Measurements from ENCODE around the gene SDR9C7. TPM values are rescaled to one million over a fixed set of nuclear protein-coding genes. Genes with fewer than 3 reads are reported as not detected.
"Not testable (repeated sequence)": the region's sequence is repeated elsewhere in the genome, so short reads cannot be mapped to it uniquely, and the experiment has no call there.

SDR9C7 gene
- total and polyA plus RNA-seq, 5 donors, result 0.05 to 0.12 (median 0.11) TPM; not detected in 2

- 75% methylated on average over 5 of the region's 5 CpGs for WGBS
- intact Hi-C loops (cut with DNase I), result no loop called here
- no peak for ATAC-seq
These were observed 2.1 kb downstream of the SDR9C7 start for GRCh38 chr12:56932146-56932545.

DNA sequence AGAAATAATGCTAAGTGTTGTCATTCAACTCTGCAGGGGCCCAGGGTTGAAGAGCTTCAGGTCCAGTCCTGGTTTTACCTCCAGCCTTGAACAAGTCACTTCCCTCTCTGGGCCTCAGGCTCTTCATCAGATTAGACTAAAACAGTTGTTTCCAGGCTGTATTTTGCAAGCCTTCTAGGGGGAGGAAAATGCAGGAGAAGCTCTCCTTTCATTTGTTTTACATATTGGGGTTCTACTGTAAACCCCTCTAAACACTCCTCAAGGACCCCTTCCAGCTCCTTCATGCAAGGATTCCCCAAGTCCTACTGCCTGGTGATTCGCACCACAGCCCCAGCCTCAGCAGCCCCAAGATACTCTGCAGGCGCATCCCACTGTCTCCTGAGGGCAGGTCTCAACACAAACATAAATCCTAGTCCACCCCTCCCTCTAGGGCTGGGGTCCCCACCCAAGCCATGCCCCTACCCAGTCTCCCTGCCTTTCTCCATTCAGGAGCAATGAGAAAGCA is 2.7 kb downstream of the SDR9C7 start:
- no peaks in the 10 kb centered on the region for H3K9me3 ChIP-seq (ENCODE audit: control insufficient read depth, low read length)
- no peak overlapping the region for H3K4me3 ChIP-seq (ENCODE audit: low read length)
- H3K4me1 ChIP-seq (ENCODE audit: control insufficient read depth, insufficient read depth, low read length), result no peaks in the 10 kb centered on the region
- 58% methylated on average over 2 of the region's 2 CpGs for WGBS
- DNase-seq, result no peak
- no peaks in the 10 kb centered on the region for H3K27me3 ChIP-seq (ENCODE audit: control insufficient read depth, insufficient read depth)
- no peak for ATAC-seq
- intact Hi-C loops (cut with DNase I), result no loop called here
- peak overlapping the region; percentile 19 for H3K27ac ChIP-seq (ENCODE audit: low read length)

More at GRCh38 chr12:56932146-56932545, 2.1 kb downstream of the SDR9C7 start:
- DNase-seq, result no peak
- Histone ChIP-seq H3K4me3 (ENCODE audit: low read length) (no peak overlapping the region), H3K27me3 (ENCODE audit: control insufficient read depth, insufficient read depth) (no peaks in the 10 kb centered on the region), H3K27ac (ENCODE audit: low read length) (no peak overlapping the region), H3K9me3 (ENCODE audit: control insufficient read depth, low read length) (no peaks in the 10 kb centered on the region), H3K4me1 (ENCODE audit: control insufficient read depth, insufficient read depth, low read length) (no peaks in the 10 kb centered on the region)

- Histone ChIP-seq H3K27me3 (ENCODE audit: control insufficient read depth, insufficient read depth) (no peaks in the 10 kb centered on the region), H3K27ac (ENCODE audit: low read length) (no peak overlapping the region), H3K4me1 (ENCODE audit: control insufficient read depth, insufficient read depth, low read length) (no peaks in the 10 kb centered on the region), H3K4me3 (ENCODE audit: low read length) (no peak overlapping the region), H3K9me3 (ENCODE audit: control insufficient read depth, low read length) (no peaks in the 10 kb centered on the region)
- whole genome bisulfite sequencing, result 92% methylated on average over 8 of the region's 8 CpGs
- ATAC-seq, result no peak
- DNase-seq, result no peak
- intact Hi-C loops (cut with DNase I), result no loop called here
These were observed 4.0 kb downstream of the SDR9C7 start for GRCh38 chr12:56930241-56930640.

GRCh38 chr12:56929780-56930179 is 4.4 kb downstream of the SDR9C7 start:
- WGBS, result 90% methylated on average over 4 of the region's 4 CpGs
- Histone ChIP-seq H3K4me3 (ENCODE audit: low read length) (no peak overlapping the region), H3K9me3 (ENCODE audit: control insufficient read depth, low read length) (no peaks in the 10 kb centered on the region), H3K4me1 (ENCODE audit: control insufficient read depth, insufficient read depth, low read length) (no peaks in the 10 kb centered on the region), H3K27me3 (ENCODE audit: control insufficient read depth, insufficient read depth) (no peaks in the 10 kb centered on the region), H3K27ac (ENCODE audit: low read length) (no peak overlapping the region)
- ATAC-seq (no peak), DNase-seq (no peak)
- intact Hi-C loops (cut with DNase I), result no loop called here

- Histone ChIP-seq H3K4me1 (ENCODE audit: control insufficient read depth, insufficient read depth, low read length) (no peaks in the 10 kb centered on the region), H3K27ac (ENCODE audit: low read length) (no peak overlapping the region), H3K27me3 (ENCODE audit: control insufficient read depth, insufficient read depth) (no peaks in the 10 kb centered on the region), H3K9me3 (ENCODE audit: control insufficient read depth, low read length) (no peaks in the 10 kb centered on the region), H3K4me3 (ENCODE audit: low read length) (no peak overlapping the region)
- intact Hi-C loops (cut with DNase I), result no loop called here
- DNase-seq (no peak), ATAC-seq (no peak)
- 76% methylated on average over 3 of the region's 3 CpGs for WGBS
These were observed 5.9 kb downstream of the SDR9C7 start for GRCh38 chr12:56928262-56928661.

DNA sequence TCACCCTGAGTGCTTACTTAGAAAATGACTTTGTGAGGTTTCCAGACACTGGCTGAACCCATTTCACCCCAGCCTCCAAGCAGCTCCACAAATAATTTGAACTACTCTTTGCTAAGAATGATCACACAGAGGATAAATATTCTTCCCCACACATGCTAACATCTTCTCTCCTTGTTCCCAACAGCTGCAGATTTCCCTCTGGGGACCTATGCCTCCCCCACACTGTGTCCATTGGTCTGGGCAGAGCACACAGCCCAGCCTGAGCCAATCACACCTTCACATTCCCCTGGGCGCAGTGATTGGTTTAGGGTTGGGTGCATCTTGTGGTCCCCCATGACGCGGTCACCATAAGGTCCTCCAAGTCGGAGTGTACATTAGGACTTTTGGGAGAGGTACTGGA is 6.9 kb downstream of the SDR9C7 start:
- Histone ChIP-seq H3K4me3 (ENCODE audit: low read length) (no peak overlapping the region), H3K27me3 (ENCODE audit: control insufficient read depth, insufficient read depth) (no peaks in the 10 kb centered on the region), H3K4me1 (ENCODE audit: control insufficient read depth, insufficient read depth, low read length) (no peaks in the 10 kb centered on the region), H3K27ac (ENCODE audit: low read length) (no peak overlapping the region), H3K9me3 (ENCODE audit: control insufficient read depth, low read length) (no peaks in the 10 kb centered on the region)
- DNase-seq, result no peak
- no peak for ATAC-seq
- 90% methylated on average over 4 of the region's 4 CpGs for WGBS
- intact Hi-C loops (cut with DNase I), result no loop called here

GRCh38 chr12:56922031-56922430 is 12.2 kb downstream of the SDR9C7 start:
- Histone ChIP-seq H3K9me3 (ENCODE audit: control insufficient read depth, low read length) (no peaks in the 10 kb centered on the region), H3K27ac (ENCODE audit: low read length) (no peak overlapping the region), H3K4me3 (ENCODE audit: low read length) (no peak overlapping the region), H3K4me1 (ENCODE audit: control insufficient read depth, insufficient read depth, low read length) (no peaks in the 10 kb centered on the region), H3K27me3 (ENCODE audit: control insufficient read depth, insufficient read depth) (no peaks in the 10 kb centered on the region)
- no peak for DNase-seq
- ATAC-seq, result no peak
- WGBS, result 69% methylated on average over 1 of the region's 1 CpG
- intact Hi-C loops (cut with DNase I), result no loop called here

GRCh38 chr12:56921346-56921745 is 12.9 kb downstream of the SDR9C7 start:
- H3K9me3 ChIP-seq (ENCODE audit: control insufficient read depth, low read length), result no peaks in the 10 kb centered on the region
- DNase-seq (no peak), ATAC-seq (no peak)
- 74% methylated on average over 1 of the region's 1 CpG for WGBS
- intact Hi-C loops (cut with DNase I), result no loop called here
- no peak overlapping the region for H3K27ac ChIP-seq (ENCODE audit: low read length)
- no peak overlapping the region for H3K4me3 ChIP-seq (ENCODE audit: low read length)
- no peaks in the 10 kb centered on the region for H3K4me1 ChIP-seq (ENCODE audit: control insufficient read depth, insufficient read depth, low read length)
- H3K27me3 ChIP-seq (ENCODE audit: control insufficient read depth, insufficient read depth), result no peaks in the 10 kb centered on the region

- ATAC-seq; intact Hi-C loops (cut with DNase I); H3K27me3 ChIP-seq (ENCODE audit: control insufficient read depth, insufficient read depth): not testable (repeated sequence)
These were observed 16.1 kb downstream of the SDR9C7 start for GRCh38 chr12:56918139-56918538.

DNA sequence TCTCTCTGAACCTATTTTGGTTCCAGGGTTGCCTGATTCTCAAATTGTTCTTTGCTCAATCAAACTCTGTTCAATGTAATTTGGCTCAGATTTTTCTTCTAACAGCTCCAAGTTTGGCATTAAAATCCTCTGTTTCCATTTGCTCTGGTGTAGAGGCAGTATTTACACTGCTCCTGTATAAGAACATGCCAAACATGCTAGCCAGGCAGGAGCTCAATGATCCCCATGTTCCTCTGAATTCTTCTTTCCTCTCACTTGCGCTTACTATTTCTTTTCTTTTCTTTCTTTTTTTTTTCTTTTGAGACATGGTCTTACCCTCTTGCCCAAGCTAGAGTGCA is 17.2 kb downstream of the SDR9C7 start:
- no peak overlapping the region for H3K27ac ChIP-seq (ENCODE audit: low read length)
- no peak for DNase-seq
- no peaks in the 10 kb centered on the region for H3K9me3 ChIP-seq (ENCODE audit: control insufficient read depth, low read length)
- ATAC-seq, result no peak
- no peaks in the 10 kb centered on the region for H3K27me3 ChIP-seq (ENCODE audit: control insufficient read depth, insufficient read depth)
- no peaks in the 10 kb centered on the region for H3K4me1 ChIP-seq (ENCODE audit: control insufficient read depth, insufficient read depth, low read length)
- intact Hi-C loops (cut with DNase I), result no loop called here
- H3K4me3 ChIP-seq (ENCODE audit: low read length), result no peak overlapping the region
- WGBS, result 89% methylated on average over 1 of the region's 1 CpG

More at GRCh38 chr12:56918139-56918538, 16.1 kb downstream of the SDR9C7 start:
- H3K27ac ChIP-seq (ENCODE audit: low read length); H3K4me3 ChIP-seq (ENCODE audit: low read length); H3K4me1 ChIP-seq (ENCODE audit: control insufficient read depth, insufficient read depth, low read length); H3K9me3 ChIP-seq (ENCODE audit: control insufficient read depth, low read length); DNase-seq: not testable (repeated sequence)
- 92% methylated on average over 3 of the region's 3 CpGs for WGBS

- WGBS, result 79% methylated on average over 4 of the region's 4 CpGs
- no peak for DNase-seq
- Histone ChIP-seq H3K27ac (ENCODE audit: low read length) (no peak overlapping the region), H3K27me3 (ENCODE audit: control insufficient read depth, insufficient read depth) (no peaks in the 10 kb centered on the region), H3K4me1 (ENCODE audit: control insufficient read depth, insufficient read depth, low read length) (no peaks in the 10 kb centered on the region), H3K9me3 (ENCODE audit: control insufficient read depth, low read length) (no peaks in the 10 kb centered on the region), H3K4me3 (ENCODE audit: low read length) (no peak overlapping the region)
- ATAC-seq, result no peak
- intact Hi-C loops (cut with DNase I), result no loop called here
These were observed 17.8 kb downstream of the SDR9C7 start for GRCh38 chr12:56916296-56916995.

DNA sequence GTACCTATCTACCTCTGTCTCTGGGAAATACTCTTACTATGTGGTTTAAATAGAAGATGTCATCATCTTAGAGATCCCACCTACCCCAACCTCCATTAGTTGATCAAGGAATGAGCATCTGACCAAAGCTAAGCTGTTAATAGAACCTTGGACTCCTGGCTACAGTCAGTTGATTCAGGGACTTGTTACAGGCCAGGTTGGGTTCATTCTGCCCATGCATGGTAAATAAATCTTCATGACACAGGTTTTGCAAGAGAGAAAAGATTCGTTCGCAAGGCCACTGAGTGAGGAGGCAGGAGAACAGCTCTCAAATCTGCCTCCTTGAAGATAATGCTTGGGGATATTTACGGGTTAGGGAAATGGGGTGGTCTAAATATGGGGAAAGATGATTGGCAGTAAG is 19.5 kb downstream of the SDR9C7 start:
- Histone ChIP-seq H3K4me3 (ENCODE audit: low read length) (no peak overlapping the region), H3K4me1 (ENCODE audit: control insufficient read depth, insufficient read depth, low read length) (no peaks in the 10 kb centered on the region), H3K9me3 (ENCODE audit: control insufficient read depth, low read length) (no peaks in the 10 kb centered on the region), H3K27me3 (ENCODE audit: control insufficient read depth, insufficient read depth) (no peaks in the 10 kb centered on the region), H3K27ac (ENCODE audit: low read length) (no peak overlapping the region)
- DNase-seq (no peak), ATAC-seq (no peak)
- WGBS, result 82% methylated on average over 3 of the region's 3 CpGs
- intact Hi-C loops (cut with DNase I), result no loop called here

Data from right cardiac atrium (tissue), 5 donors.